GM21367 (cell line): ENCODE measurements around the gene PDS5A.
"Not testable (repeated sequence)": the region's sequence is repeated elsewhere in the genome, so short reads cannot be mapped to it uniquely, and the experiment has no call there.

ENCODE experiments used
- ATAC-seq: cut with Tn5 transposase; IDR thresholded peaks from one replicate; pipeline ENCODE4 v1.9.1; 2021; ENCODE audit not compliant: unreplicated experiment

PDS5A gene

DNA sequence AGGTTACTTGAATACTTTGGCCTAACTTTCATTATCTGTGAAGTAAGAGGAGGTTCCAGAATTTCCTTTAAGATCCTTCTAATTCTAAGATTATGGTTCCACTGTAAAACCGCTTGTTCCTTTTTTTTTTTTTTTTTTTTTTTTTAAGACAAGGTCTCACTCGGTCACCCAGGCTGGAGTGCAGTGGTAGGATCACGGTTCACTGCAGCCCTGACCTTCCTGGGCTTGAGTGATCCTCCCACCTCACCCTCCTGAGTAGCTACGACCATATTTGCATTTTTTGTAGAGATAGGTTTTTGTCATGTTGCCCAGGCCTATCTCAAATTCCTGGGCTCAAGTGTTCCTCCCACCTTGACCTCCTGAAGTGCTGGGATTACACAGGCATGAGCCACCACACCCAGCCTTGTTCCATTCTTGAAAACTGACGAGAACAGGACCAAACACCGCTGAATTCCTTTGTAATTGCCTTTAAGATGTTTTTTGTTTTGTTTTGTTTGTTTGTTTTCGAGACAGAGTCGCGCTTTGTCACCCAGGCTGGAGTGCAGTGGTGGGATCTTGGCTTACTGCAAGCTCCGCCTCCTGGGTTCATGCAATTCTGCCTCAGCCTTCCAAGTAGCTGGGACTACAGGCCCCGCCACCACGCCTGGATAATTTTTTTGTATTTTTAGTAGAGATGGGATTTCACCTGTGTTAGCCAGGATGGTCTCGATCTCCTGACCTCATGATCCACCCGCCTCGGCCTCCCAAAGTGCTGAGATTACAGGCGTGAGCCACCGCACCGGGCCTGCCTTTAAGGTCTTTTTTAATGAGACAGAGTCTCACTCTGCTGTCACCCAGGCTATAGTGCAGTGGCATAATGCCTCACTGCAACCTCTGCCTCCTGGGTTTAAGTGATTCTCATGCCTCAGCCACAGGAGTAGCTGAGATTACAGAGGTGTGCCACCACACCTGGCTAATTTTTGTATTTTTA is 6.8 kb downstream of the PDS5A start:
- peak; percentile 49 for ATAC-seq

- ATAC-seq, result no peak
Observed at GRCh38 chr4:39963656-39964055, 14.1 kb downstream of the PDS5A start.

DNA sequence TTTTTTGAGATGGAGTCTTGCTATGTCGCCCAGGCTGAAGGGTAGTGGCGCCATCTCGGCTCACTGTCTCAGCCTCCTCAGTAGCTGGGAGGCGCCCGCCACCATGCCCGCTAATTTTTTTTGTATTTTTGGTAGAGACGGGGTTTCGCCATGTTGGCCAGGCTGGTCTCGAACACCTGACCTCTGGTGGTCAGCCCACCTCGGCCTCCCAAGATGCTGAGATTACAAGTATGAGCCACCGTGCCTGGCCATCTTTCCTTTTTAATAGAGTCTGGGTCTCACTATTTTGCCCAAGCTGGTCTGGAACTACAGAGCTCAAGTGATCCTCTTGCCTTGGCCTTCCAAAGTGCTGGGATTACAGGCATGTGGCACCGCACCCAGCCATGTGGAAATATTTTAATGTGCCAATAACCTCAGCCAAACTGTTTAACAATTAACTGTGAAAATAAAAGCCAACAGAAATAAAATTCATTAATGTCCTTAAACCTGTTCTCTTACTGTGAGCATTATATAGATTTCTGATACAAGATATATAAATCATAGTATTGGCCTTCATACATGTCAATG is 16.3 kb downstream of the PDS5A start:
- ATAC-seq, result no peak

GRCh38 chr4:39950861-39951481 is 26.7 kb downstream of the PDS5A start:
- ATAC-seq, result no peak

DNA sequence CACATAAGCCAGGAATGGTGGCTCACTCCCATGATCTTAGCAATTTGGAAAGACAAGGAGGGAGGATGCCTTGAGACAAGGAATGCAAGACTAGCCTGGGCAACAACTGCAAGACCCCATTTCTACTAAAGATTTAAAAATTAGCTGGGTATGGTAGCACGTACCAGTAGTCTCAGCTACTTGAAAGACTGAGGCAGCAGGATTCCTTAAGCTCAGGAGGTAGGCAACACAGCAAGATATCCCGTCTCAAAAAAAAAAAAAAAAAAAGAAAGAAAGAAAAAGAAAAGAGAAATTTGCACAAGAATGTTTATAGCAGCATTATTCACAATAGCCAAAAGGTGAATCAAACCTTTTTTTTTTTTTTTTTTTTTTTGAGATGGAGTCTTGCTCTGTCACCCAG is 29.7 kb downstream of the PDS5A start:
- ATAC-seq, result no peak

- no peak for ATAC-seq
Observed at GRCh38 chr4:39947417-39947816, 30.3 kb downstream of the PDS5A start.

DNA sequence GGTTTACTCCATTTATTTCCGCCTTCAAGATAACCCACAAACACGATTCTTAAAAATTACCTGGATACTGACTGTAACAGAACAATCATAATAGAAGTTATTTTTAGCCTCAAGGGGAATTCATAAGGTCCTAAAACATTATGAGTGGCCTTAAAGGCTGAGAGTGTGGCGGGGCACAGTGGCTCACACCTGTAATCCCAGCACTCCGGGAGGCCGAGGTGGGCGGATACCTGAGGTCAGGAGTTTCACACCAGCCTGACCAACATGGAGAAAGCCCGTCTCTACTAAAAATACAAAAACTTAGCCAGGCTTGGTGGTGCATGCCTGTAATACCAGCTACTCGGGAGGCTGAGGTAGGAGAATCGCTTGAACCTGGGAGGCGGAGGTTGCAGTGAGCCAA is 33.5 kb downstream of the PDS5A start:
- not testable (repeated sequence) for ATAC-seq

- ATAC-seq, result no peak
Observed at GRCh38 chr4:39942507-39942906, 35.2 kb downstream of the PDS5A start.

GRCh38 chr4:39941682-39942217 is 36.0 kb downstream of the PDS5A start:
- ATAC-seq, result no peak

DNA sequence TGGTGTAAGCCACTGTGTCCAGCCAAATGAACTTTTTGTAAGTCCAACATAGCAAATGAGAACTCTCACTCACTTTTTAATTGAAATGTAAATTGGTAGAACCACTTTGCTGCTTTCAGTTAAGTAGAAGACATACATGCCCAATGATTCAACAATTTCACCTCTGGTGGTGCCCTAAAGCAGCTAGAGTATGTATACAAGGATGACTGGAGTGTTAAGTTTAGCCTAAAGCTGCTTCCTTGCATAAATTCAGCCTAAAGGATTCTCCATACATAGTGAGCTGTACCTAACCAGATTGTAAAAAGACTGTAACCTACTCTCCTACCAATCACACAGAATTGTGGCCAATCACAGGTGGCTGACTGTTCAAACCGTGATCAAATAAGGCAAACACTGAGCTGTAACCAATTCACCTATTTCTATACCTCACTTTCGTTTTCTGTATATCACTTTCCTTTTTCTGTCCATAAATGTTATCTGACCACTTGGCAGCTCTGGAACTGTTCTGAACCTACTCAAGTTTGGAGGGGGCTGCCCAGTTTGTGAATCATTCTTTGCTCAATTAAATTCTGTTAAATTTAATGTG is 39.9 kb downstream of the PDS5A start:
- peak; percentile 47 for ATAC-seq

DNA sequence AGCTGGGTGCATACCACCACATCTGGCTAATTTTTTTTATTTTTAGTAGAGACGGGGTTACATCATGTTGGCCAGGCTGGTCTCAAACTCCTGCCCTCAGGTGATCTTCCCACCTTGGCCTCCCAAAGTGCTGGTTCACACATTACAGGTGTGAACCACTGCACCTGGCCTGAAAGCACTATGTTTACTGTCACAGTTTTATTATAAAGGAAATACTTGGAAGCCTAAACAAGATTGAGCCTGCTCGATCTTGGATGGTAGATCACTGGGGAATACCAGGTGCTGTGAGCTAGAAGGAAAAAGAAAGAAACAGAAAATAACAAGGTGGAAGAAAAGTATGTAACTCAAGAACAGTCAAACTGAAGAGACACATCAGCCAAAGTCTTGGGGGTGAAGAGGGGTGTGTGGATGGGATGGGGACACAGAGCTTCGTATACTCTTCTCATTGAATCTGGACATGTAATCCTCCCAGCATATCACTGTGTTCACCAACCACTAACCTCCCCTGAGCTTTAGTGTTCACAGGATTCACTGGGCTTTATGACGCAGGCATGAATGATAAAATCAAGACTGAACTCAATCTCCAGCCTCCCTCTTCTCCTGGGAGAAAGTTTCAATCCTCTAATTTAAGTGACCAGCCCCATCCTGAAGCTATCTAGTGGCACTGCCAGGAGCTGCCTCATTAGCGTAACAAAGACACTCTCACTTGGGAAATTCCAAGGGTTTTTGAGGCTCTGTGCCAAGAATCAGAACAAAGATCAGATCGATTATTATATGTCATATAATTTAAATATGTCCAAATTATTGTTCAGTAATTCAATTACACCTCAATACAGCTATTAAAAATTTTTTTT is 40.9 kb downstream of the PDS5A start:
- no peak for ATAC-seq

GRCh38 chr4:39933671-39934590 is 43.8 kb downstream of the PDS5A start:
- ATAC-seq, result no peak

DNA sequence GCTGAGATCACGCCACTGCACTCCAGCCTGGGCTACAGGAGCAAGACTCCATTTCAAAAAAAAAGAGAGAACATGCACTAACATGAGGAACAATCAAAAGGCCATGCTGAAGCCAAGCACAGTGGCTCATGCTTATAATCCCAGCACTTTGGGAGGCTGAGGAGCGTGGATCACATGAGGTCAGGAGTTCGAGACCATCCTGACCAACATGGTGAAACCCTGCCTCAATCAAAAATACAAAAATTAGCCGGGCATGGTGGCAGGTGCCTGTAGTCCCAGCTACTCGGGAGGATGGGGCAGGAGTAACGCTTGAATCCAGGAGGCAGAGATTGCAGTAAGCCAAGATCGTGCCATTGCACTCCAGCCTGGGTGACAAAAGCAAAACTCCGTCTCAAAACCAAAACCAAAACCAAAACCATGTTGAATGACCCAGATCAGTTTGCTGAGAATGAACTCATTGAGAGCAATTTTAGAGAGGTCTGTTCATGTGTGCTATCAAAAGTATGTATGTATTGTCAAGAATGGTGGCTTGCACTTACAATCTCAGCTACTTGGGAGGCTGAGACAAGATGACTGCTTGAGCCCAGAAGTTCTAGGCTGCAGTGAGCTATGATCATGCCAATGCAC is 44.8 kb downstream of the PDS5A start:
- no peak for ATAC-seq

- ATAC-seq, result no peak
Observed at GRCh38 chr4:39931441-39931901, 46.2 kb downstream of the PDS5A start.

DNA sequence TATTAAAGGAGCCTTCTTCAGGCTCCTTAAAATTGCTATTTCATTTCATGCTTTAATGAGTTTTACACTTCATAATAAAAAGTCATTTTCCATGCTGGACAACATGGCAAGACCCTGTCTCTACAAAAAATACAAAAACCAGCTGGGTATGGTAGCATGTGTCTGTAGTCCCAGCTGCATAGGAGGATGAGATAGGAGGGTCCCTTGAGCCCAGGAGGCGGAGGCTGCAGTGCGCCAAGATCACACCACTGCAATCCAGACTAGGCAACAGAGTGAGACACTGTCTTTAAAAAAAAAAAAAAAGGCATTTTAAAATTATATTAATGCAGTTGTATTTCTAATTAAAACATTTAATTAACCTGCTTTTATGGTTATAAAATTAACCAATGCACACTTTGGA is 49.2 kb downstream of the PDS5A start:
- ATAC-seq, result no peak

DNA sequence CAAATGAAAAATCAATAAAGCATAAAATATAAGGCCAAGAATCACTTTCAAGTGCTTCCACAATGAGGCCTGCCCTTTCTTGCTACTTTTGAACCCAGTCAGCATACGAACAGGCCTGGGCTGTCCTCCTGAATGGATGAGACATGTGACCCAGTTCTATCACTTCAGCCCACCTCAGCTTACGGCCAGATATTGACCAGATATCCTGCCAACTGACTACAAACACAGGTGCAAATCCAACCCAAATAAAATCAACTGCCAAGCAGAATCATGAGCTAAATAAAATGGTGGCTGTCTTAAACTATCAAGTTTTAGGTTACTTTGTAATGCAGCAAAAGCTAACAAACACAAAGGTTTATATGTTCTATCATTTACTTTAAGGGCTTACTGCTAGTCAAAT is 53.7 kb downstream of the PDS5A start:
- no peak for ATAC-seq

DNA sequence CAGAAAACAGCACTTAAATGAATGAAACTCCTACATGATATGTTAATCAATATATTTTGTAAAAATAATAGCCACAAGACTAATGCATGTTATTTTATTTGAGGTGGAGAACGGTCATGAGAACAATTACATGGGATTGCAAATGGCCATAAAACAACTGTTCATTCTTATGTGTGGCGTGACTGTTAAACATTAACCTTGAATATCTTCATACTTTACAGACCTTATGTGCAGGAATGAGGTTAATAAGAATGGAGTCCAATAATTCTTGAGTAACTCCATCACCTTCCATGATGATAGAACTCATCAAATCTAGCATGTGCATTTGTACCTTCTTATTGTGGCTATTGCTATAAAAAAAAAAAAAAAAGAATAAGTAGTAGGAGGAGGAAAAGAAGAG is 55.3 kb downstream of the PDS5A start:
- ATAC-seq, result no peak

GRCh38 chr4:39913471-39913870 is 64.2 kb downstream of the PDS5A start:
- ATAC-seq, result no peak

GRCh38 chr4:39910064-39910463 is 67.6 kb downstream of the PDS5A start:
- ATAC-seq, result no peak
